HCT116 (cell line): ENCODE data around the gene PRELP. TPM values are rescaled to one million over a fixed set of nuclear protein-coding genes. Genes with fewer than 3 reads are reported as not detected.

Source experiments
- ATAC-seq: fragments of 200-7000 bp; cut with Tn5 transposase; 2 replicates; pipeline ENCODE4 v1.9.1; 2020; ENCODE audit warnings: mild to moderate bottlenecking, moderate library complexity
- BruUV-seq: library from RNA; stranded (reverse); fragments of 400-500 nt; replicated peaks from 2 replicates; lab custom pipeline; 2021; lab: Mats Ljungman, UMichigan
- CTCF ChIA-PET: fragments of 300-600 bp; sonication (Branson Sonifier 250); formaldehyde crosslinking; loops from one replicate; lab custom pipeline; 2021; ENCODE audit warnings: antibody characterized with exemption; lab: Charles Lee
- POLR2A ChIA-PET: fragments of 300-600, 350-600 bp; sonication (Branson Sonifier 250); formaldehyde crosslinking; loops from one replicate; lab custom pipeline; 2021; ENCODE audit warnings: antibody characterized with exemption; lab: Charles Lee
- RAD21 ChIA-PET, 2 experiments: fragments of 300-600 bp; sonication (Branson Sonifier 250); formaldehyde crosslinking; loops; one replicate each; lab custom pipeline; 2023; ENCODE audit warnings: low total read pairs in 2 of 2; ENCODE audit not compliant: uncharacterized antibody in 2 of 2, unreplicated experiment in 2 of 2, low non-redundant PET in 1 of 2; lab: Charles Lee
- DNase-seq: peaks from one replicate; pipeline ENCODE4 v3.0.0-alpha.2; 2010; ENCODE audit warnings: low read depth, low spot score
- H2AFZ ChIP-seq: fragments of 200-600 bp; shearing (Covaris generic), sonication (generic); 2 replicates; pipeline ENCODE4 v1.6.1; 2017; ENCODE audit warnings: low read depth, mixed run types, mixed read lengths, antibody characterized with exemption, low read length; ENCODE audit not compliant: poor library complexity, severe bottlenecking
- H3K27ac ChIP-seq: 2 replicates; pipeline ENCODE4 v1.5.1; 2012; ENCODE audit warnings: low read depth, low read length
- H3K27me3 ChIP-seq: fragments of 200-600 bp; sonication (generic); 2 replicates; pipeline ENCODE4 v1.6.1; 2016; ENCODE audit warnings: mixed run types, low read length, mixed read lengths; ENCODE audit not compliant: insufficient read depth
- H3K36me3 ChIP-seq, 2 experiments: fragments of 200-500 bp in 1 of 2; fragments of 200-600 bp in 1 of 2; sonication (Bioruptor generic) in 1 of 2; sonication (generic) in 1 of 2; 2 replicates each; pipeline versions ENCODE4 v1.5.1 to v1.6.1; 2014 to 2016; ENCODE audit warnings: low read length in 2 of 2, inconsistent platforms in 1 of 2, mixed read lengths in 1 of 2, mixed run types in 1 of 2; ENCODE audit not compliant: insufficient read depth in 2 of 2, control insufficient read depth in 1 of 2
- H3K4me1 ChIP-seq, 2 experiments: fragments of 200-600 bp in 1 of 2; sonication (generic) in 1 of 2; 2 replicates each; pipeline versions ENCODE4 v1.5.1 to v1.6.1; 2012 to 2017; ENCODE audit warnings: low read length in 2 of 2, inconsistent platforms in 1 of 2, mild to moderate bottlenecking in 1 of 2, mixed read lengths in 1 of 2, mixed run types in 1 of 2, moderate library complexity in 1 of 2; ENCODE audit not compliant: insufficient read depth in 2 of 2, control insufficient read depth in 1 of 2
- H3K4me2 ChIP-seq: fragments of 200-600 bp; sonication (generic); 2 replicates; pipeline ENCODE4 v1.6.1; 2017; ENCODE audit warnings: mixed run types, low read length, mixed read lengths
- H3K4me3 ChIP-seq, 2 experiments: fragments of 200-600 bp in 1 of 2; sonication (generic) in 1 of 2; replicated peaks in 1 of 2; 2 replicates each; pipeline ENCODE4 v1.5.1; 2011 to 2016; ENCODE audit warnings: low read length in 2 of 2, control low read depth in 1 of 2, low read depth in 1 of 2, mild to moderate bottlenecking in 1 of 2, mixed read lengths in 1 of 2, mixed run types in 1 of 2
- H3K79me2 ChIP-seq: fragments of 200-600 bp; sonication (generic); 2 replicates; pipeline ENCODE4 v1.6.1; 2017; ENCODE audit warnings: mild to moderate bottlenecking, mixed run types, low read length, moderate library complexity, mixed read lengths; ENCODE audit not compliant: insufficient read depth
- H3K9ac ChIP-seq: fragments of 200-600 bp; sonication (generic); 2 replicates; pipeline ENCODE4 v1.6.1; 2016; ENCODE audit warnings: low read length, mixed read lengths
- H3K9me2 ChIP-seq: fragments of 200-600 bp; sonication (generic), shearing (Covaris generic); 2 replicates; pipeline ENCODE4 v1.6.1; 2017; ENCODE audit warnings: mixed run types, mild to moderate bottlenecking, moderate library complexity; ENCODE audit not compliant: insufficient read depth
- H3K9me3 ChIP-seq, 2 experiments: fragments of 200-500 bp in 1 of 2; fragments of 200-600 bp in 1 of 2; sonication (Bioruptor generic) in 1 of 2; sonication (generic) in 1 of 2; 2 replicates each; pipeline ENCODE4 v1.6.1; 2014 to 2017; ENCODE audit warnings: low read length in 2 of 2, mixed read lengths in 2 of 2, inconsistent platforms in 1 of 2, low read depth in 1 of 2, mild to moderate bottlenecking in 1 of 2, mixed run types in 1 of 2, moderate library complexity in 1 of 2; ENCODE audit not compliant: control insufficient read depth in 1 of 2, insufficient read depth in 1 of 2
- H4K20me1 ChIP-seq: fragments of 200-600 bp; sonication (generic), shearing (Covaris generic); 2 replicates; pipeline ENCODE4 v1.6.1; 2017; ENCODE audit warnings: mixed run types, mild to moderate bottlenecking, moderate library complexity; ENCODE audit not compliant: insufficient read depth
- CTCF ChIP-seq, 3 experiments: fragments of 200-600 bp in 1 of 3; sonication (generic) in 1 of 3; IDR thresholded peaks in 2 of 3; conservative IDR thresholded peaks in 1 of 3; 2 replicates each; pipeline ENCODE4 v1.5.1; 2012 to 2017; ENCODE audit warnings: low read depth in 2 of 3, low read length in 2 of 3, antibody characterized with exemption in 1 of 3, borderline replicate concordance in 1 of 3, control low read depth in 1 of 3, mild to moderate bottlenecking in 1 of 3, mixed read lengths in 1 of 3, mixed run types in 1 of 3, moderate library complexity in 1 of 3; ENCODE audit not compliant: insufficient read depth in 1 of 3
- ELF1 ChIP-seq: IDR thresholded peaks from 2 replicates; pipeline ENCODE4 v1.6.1; 2012; ENCODE audit warnings: low read depth, borderline replicate concordance
- EZH2phosphoT487 ChIP-seq: fragments of 200-600 bp; IDR thresholded peaks from 2 replicates; pipeline ENCODE4 v1.6.1; 2018; ENCODE audit warnings: antibody characterized with exemption, borderline replicate concordance
- FOSL1 ChIP-seq: IDR thresholded peaks from 2 replicates; pipeline ENCODE4 v1.6.1; 2012; ENCODE audit warnings: low read depth
- POLR2A ChIP-seq: IDR thresholded peaks from 2 replicates; pipeline ENCODE4 v1.7.0; 2011; ENCODE audit warnings: borderline replicate concordance; ENCODE audit not compliant: insufficient read depth, insufficient read length; ENCODE audit errors: extremely low read depth
- RAD21 ChIP-seq: IDR thresholded peaks from 2 replicates; pipeline ENCODE4 v1.6.1; 2012; ENCODE audit warnings: low read depth, mild to moderate bottlenecking
- SP1 ChIP-seq: IDR thresholded peaks from 2 replicates; pipeline ENCODE4 v1.6.1; 2012; ENCODE audit warnings: low read depth
- YY1 ChIP-seq: IDR thresholded peaks from 2 replicates; pipeline ENCODE4 v1.6.1; 2011; ENCODE audit warnings: low read length, low read depth, moderate library complexity, mild to moderate bottlenecking; ENCODE audit not compliant: insufficient replicate concordance; ENCODE audit errors: extremely low read depth
- ZBTB33 ChIP-seq: IDR thresholded peaks from 2 replicates; pipeline ENCODE4 v1.6.1; 2011; ENCODE audit warnings: mild to moderate bottlenecking, low read length, moderate library complexity; ENCODE audit not compliant: insufficient replicate concordance; ENCODE audit errors: extremely low read depth
- intact Hi-C: fragments of 100-400 bp; cut with micrococcal nuclease; formaldehyde crosslinking; loops from 2 replicates; pipeline ENCODE4 v1.10.0; 2022
- total RNA-seq: library from RNA; stranded (reverse); gene quantifications from one replicate; pipeline ENCODE4 v1.2.1, GENCODE V29; 2021; ENCODE audit not compliant: unreplicated experiment
- TF ChIP-seq, protein P1 (sequence below): IDR thresholded peaks from 2 replicates; pipeline ENCODE4 v1.6.1; 2012

Gene PRELP
- total RNA-seq, 1 experiment from 2014 or later = 0.10 TPM

GRCh38 chr1:203426870-203427269 is 48.7 kb upstream of the PRELP start:
- no peak overlapping the region for H3K4me2 ChIP-seq
- ChIA-PET RAD21 (no interaction called here), CTCF (no interaction called here), POLR2A (no interaction called here)
- no peaks in the 10 kb centered on the region for H3K9me3 ChIP-seq
- no peaks in the 10 kb centered on the region for H3K9me2 ChIP-seq
- no peak for ATAC-seq
- no peak overlapping the region for H3K4me3 ChIP-seq
- H3K79me2 ChIP-seq = no peaks in the 10 kb centered on the region
- BruUV-seq = no TSS peak
- H3K4me1 ChIP-seq = no peaks in the 10 kb centered on the region
- H3K27me3 ChIP-seq = peaks cover 67% of the 10 kb centered on the region
- no peak overlapping the region for H2AFZ ChIP-seq
- H3K27ac ChIP-seq = no peak overlapping the region
- no peaks in the 10 kb centered on the region for H4K20me1 ChIP-seq
- no peaks in the 10 kb centered on the region for H3K36me3 ChIP-seq
- no peak for DNase-seq
- intact Hi-C loops = no loop called here
- no peak overlapping the region for H3K9ac ChIP-seq
- TF ChIP-seq POLR2A (no peak), RAD21 (no peak), ZBTB33 (no peak), YY1 (no peak), EZH2phosphoT487 (no peak), CTCF (IDR thresholded peaks at IDR 0.05 in 2 of 3, conservative IDR thresholded peaks at IDR 0.05 in 1 of 3; ENCODE audit: borderline replicate concordance in 1 of 3, insufficient read depth in 1 of 3, low read depth in 2 of 3, low read length in 2 of 3) (no peak), SP1 (no peak), FOSL1 (no peak), ELF1 (no peak)
- TF ChIP-seq, protein P1, sequence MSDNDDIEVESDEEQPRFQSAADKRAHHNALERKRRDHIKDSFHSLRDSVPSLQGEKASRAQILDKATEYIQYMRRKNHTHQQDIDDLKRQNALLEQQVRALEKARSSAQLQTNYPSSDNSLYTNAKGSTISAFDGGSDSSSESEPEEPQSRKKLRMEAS = no peak
